Muscle layer of colon (tissue), 2 donors: Measurements from ENCODE around the gene POLR3H.
A peak's percentile ranks its signal among the peaks of the same experiment; 100 is the strongest.
"Not testable (repeated sequence)": the region's sequence is repeated elsewhere in the genome, so short reads cannot be mapped to it uniquely, and the experiment has no call there.

ENCODE experiments used
- H3K27ac ChIP-seq: one replicate; pipeline ENCODE4 v1.7.0; 2013; ENCODE audit warnings: low read depth, mild to moderate bottlenecking, low read length, moderate library complexity
- H3K27me3 ChIP-seq, 2 donors: one replicate each; pipeline ENCODE4 v1.7.0; 2013; ENCODE audit warnings: low read length in 2 of 2, mild to moderate bottlenecking in 2 of 2; ENCODE audit not compliant: insufficient read depth in 2 of 2, control insufficient read depth in 1 of 2
- H3K36me3 ChIP-seq: one replicate; pipeline ENCODE4 v1.7.0; 2013; ENCODE audit warnings: mild to moderate bottlenecking, low read length; ENCODE audit not compliant: insufficient read depth
- H3K4me1 ChIP-seq: one replicate; pipeline ENCODE4 v1.7.0; 2013; ENCODE audit warnings: mild to moderate bottlenecking, low read length; ENCODE audit not compliant: insufficient read depth
- H3K4me3 ChIP-seq, 2 donors: one replicate each; pipeline ENCODE4 v1.7.0; 2013; ENCODE audit warnings: low read length in 2 of 2, low read depth in 1 of 2, mild to moderate bottlenecking in 1 of 2, moderate library complexity in 1 of 2
- H3K9ac ChIP-seq: one replicate; pipeline ENCODE4 v1.7.0; 2013; ENCODE audit warnings: low read length
- H3K9me3 ChIP-seq: one replicate; pipeline ENCODE4 v1.7.0; 2013; ENCODE audit warnings: mild to moderate bottlenecking, low read length
- donor health status: abdominal sarcoma.
- donor health status: Adenocarcinoma of cecum.

POLR3H gene

DNA sequence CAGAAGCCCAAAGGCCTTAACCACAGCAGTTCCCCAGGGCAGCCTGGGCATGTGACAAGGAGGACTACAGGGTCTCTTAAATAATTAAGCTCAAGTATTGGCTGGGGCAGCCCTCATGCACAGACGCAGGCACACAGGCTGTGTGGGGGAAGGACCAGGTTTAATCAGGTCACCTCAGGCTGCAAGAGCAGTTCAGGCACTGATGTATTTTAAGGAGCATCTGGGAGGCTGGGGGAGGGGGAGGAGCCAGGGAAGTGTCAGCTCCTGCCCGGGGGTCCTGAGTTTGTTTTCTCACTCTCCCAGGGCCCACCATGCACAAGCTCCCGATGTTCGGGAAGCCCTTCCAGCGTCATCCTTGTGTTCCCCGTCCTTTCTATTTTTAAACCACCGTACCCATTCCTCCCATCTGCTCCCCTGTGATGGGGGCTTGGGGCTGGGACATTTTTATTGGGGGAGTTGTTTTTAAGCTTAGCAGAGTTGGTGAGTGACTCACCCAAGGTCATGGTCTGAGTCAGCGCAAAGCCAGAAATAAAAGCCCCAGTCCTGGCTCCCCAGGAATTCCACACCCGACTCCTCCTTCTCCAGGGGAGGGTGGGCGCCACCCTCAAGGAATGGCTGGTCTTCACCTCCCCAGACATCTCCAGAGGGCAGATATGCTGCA, 18.9 kb upstream of the POLR3H start:
- H3K9ac ChIP-seq = peak overlapping the region; percentile 27
- peak overlapping the region in 1 of 2 donors; percentile 26 for H3K4me3 ChIP-seq
- H3K27me3 ChIP-seq = no peaks in the 10 kb centered on the region
- H3K4me1 ChIP-seq = peaks cover 20% of the 10 kb centered on the region
- H3K27ac ChIP-seq = no peak overlapping the region
- H3K36me3 ChIP-seq = no peaks in the 10 kb centered on the region
- H3K9me3 ChIP-seq = no peaks in the 10 kb centered on the region

DNA sequence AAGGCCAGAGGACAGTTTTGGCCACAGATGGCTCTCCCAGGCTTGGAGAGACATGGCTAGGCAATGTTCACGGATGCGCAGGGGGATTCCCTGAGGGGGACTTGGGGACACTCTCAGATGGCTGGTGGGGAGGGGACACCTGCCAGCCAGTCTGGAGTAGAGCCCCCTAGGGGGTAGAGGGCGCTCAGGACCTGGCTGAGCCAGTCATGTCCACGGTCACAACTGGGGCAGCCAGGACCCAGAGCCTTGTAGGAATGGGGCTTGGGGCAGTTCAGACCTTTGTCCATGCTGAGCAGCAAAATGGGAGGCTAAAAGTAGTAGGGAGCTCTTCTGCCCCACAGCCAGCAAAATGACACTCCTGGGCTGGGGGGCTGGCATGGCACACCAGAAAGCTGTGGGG, 18.2 kb upstream of the POLR3H start:
- Histone ChIP-seq H3K9me3 (no peaks in the 10 kb centered on the region), H3K9ac (peak overlapping the region; percentile 27), H3K27me3 (no peaks in the 10 kb centered on the region), H3K4me3 (no peak overlapping the region), H3K4me1 (peaks cover 25% of the 10 kb centered on the region), H3K27ac (no peak overlapping the region), H3K36me3 (no peaks in the 10 kb centered on the region)

- no peaks in the 10 kb centered on the region for H3K9me3 ChIP-seq
- H3K27ac ChIP-seq = no peak overlapping the region
- H3K4me1 ChIP-seq = peaks cover 30% of the 10 kb centered on the region
- no peaks in the 10 kb centered on the region for H3K27me3 ChIP-seq
- H3K36me3 ChIP-seq = no peaks in the 10 kb centered on the region
- H3K9ac ChIP-seq = peak overlapping the region; percentile 0
- peak overlapping the region in 1 of 2 donors; percentile 49 for H3K4me3 ChIP-seq
These were observed 17.5 kb upstream of the POLR3H start for GRCh38 chr22:41561788-41562187.

GRCh38 chr22:41561335-41561734, 17.1 kb upstream of the POLR3H start:
- Histone ChIP-seq H3K4me1 (peaks cover 31% of the 10 kb centered on the region), H3K9me3 (no peaks in the 10 kb centered on the region), H3K27ac (no peak overlapping the region), H3K36me3 (no peaks in the 10 kb centered on the region), H3K4me3 (peak overlapping the region in 1 of 2 donors; percentile 49), H3K27me3 (no peaks in the 10 kb centered on the region), H3K9ac (peak overlapping the region; percentile 0)

DNA sequence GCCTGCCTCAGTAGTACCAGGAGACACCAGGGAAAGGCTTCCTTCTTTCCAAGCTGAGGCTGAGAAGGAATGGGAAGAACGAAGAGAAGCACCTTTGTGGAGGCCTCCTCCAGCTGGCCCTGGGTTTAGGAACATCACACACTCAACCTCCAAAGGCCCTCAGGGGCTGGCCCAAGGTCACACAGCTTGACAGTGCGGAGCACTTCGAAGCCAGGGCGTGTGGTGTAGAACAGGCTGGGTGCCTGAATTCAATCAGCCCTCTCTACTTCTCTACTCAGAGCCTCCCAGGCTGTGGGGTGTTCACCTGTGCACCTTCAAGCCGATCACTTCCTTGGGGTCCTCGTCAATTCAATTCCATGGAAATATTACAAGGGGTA, 15.8 kb upstream of the POLR3H start:
- no peak overlapping the region for H3K27ac ChIP-seq
- H3K4me1 ChIP-seq = peaks cover 25% of the 10 kb centered on the region
- H3K9me3 ChIP-seq = no peaks in the 10 kb centered on the region
- H3K27me3 ChIP-seq = no peaks in the 10 kb centered on the region
- no peaks in the 10 kb centered on the region for H3K36me3 ChIP-seq
- H3K4me3 ChIP-seq = no peak overlapping the region
- no peak overlapping the region for H3K9ac ChIP-seq

- H3K4me1 ChIP-seq = peaks cover 25% of the 10 kb centered on the region
- H3K27ac ChIP-seq, H3K36me3 ChIP-seq, H3K9me3 ChIP-seq, H3K4me3 ChIP-seq, H3K9ac ChIP-seq, H3K27me3 ChIP-seq: not testable (repeated sequence)
These were observed 14.0 kb upstream of the POLR3H start for GRCh38 chr22:41558241-41558630.

DNA sequence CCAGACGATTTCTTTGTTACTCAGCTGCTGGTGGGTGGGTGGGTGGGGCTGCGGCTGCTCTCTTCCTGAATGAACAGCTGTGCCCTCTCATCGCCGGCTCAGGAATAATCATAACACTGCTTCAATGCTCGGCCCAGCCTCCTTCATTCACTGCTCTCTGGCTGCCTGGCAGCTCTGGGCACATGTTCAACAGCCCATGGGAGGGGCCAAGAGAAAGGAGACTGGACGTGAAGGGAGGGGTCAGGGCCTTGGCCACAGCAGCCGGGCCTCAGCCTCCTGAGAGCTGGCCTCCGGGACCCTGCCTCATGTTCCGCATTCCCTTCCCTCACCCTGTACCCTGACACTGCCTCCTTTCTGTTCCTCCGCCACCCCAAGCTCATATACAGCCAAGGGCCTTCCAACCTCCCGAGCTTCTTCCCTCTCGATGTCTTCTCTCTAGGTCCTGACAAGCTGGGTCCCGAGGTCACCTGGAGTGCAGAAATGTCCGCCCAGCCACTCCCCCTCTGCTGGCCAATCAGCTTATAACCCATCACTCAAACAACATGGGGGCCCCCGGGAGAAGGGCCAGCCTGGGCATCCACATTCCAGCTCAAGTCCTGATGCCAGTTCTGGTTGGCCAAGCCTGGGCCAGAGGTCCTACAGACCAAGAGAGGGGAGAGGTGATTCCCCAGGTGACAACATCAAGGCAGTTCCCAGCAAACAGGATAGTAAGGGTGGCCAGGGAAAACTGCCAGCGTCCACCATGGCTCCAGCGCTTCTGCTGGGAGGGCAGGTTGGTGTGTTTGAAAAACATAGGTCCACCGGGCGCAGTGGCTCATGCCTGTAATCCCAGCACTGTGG, 13.4 kb upstream of the POLR3H start:
- Histone ChIP-seq H3K4me1 (peaks cover 19% of the 10 kb centered on the region), H3K9me3 (no peaks in the 10 kb centered on the region), H3K27ac (no peak overlapping the region), H3K4me3 (no peak overlapping the region), H3K36me3 (no peaks in the 10 kb centered on the region), H3K9ac (no peak overlapping the region), H3K27me3 (no peaks in the 10 kb centered on the region)

GRCh38 chr22:41556561-41556960, 12.3 kb upstream of the POLR3H start:
- Histone ChIP-seq H3K9ac (no peak overlapping the region), H3K27me3 (no peaks in the 10 kb centered on the region), H3K9me3 (no peaks in the 10 kb centered on the region), H3K4me3 (no peak overlapping the region), H3K36me3 (no peaks in the 10 kb centered on the region), H3K27ac (no peak overlapping the region), H3K4me1 (peaks cover 11% of the 10 kb centered on the region)

DNA sequence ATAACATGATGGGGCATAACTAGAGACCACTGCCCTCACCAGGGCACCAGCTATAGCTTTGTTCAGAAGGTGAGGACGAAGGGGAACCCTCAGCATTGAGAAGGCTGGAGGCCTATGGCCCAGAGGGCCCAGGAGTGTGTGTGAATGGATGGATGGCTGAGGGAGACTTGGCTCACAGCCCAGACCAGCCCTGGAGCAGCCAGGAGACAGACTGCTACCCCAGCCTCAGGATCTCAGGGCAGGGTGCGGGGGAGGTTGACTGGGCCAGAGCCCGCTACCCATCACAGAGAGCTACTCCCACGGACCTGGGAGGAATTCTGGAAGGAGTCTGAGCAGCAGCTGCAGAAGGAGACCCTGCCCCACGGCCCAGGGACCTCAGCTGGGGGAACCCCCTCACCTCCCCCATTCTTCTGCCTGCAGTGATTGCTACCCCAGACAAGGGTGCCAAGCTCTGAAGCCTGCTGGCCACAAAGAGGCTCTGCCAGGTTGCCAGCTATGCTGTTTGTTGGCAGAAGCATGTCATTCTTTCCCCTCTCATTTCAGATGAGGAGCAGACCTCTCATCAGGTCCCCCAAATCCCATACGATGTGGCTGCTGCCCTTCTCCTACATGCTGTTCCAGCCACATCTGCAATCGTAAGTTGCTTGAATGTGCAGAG, 11.2 kb upstream of the POLR3H start:
- H3K27ac ChIP-seq = no peak overlapping the region
- H3K4me3 ChIP-seq = no peak overlapping the region
- no peaks in the 10 kb centered on the region for H3K36me3 ChIP-seq
- peaks cover 11% of the 10 kb centered on the region for H3K4me1 ChIP-seq
- no peak overlapping the region for H3K9ac ChIP-seq
- H3K27me3 ChIP-seq = no peaks in the 10 kb centered on the region
- no peaks in the 10 kb centered on the region for H3K9me3 ChIP-seq

- peaks cover 4% of the 10 kb centered on the region for H3K4me1 ChIP-seq
- no peaks in the 10 kb centered on the region for H3K36me3 ChIP-seq
- no peak overlapping the region for H3K4me3 ChIP-seq
- no peak overlapping the region for H3K9ac ChIP-seq
- H3K9me3 ChIP-seq = no peaks in the 10 kb centered on the region
- H3K27me3 ChIP-seq = no peaks in the 10 kb centered on the region
- H3K27ac ChIP-seq = no peak overlapping the region
These were observed 7.8 kb upstream of the POLR3H start for GRCh38 chr22:41551877-41552582.

DNA sequence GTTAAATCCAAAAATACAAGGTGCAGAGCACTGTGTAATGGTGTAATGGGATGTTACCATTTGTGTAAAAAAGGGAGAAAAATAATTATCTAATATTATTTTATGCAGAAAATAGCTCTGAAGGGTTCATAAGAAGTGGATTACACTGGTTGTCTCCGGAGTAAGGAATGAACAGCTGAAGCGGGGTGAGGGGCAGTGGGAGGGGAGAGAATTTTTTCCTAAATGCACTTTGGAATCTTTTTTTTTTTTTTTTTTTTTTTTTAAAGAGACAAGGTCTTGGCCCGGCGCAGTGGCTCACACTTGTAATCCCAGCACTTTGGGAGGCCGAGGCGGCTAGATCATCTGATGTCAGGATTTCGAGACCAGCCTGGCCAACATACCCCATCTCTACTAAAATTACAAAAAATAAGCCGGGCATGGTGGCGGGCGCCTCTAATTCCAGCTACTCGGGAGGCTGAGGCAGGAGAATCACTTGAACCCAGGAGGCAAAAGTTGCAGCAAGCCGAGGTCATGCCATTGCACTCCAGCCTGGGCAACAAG, 6.8 kb upstream of the POLR3H start:
- Histone ChIP-seq H3K36me3 (no peaks in the 10 kb centered on the region), H3K27me3 (no peaks in the 10 kb centered on the region), H3K27ac (no peak overlapping the region), H3K4me3 (no peak overlapping the region), H3K9ac (no peak overlapping the region), H3K4me1 (no peaks in the 10 kb centered on the region), H3K9me3 (no peaks in the 10 kb centered on the region)
